ENCODE data around the gene GLMP.

DNA sequence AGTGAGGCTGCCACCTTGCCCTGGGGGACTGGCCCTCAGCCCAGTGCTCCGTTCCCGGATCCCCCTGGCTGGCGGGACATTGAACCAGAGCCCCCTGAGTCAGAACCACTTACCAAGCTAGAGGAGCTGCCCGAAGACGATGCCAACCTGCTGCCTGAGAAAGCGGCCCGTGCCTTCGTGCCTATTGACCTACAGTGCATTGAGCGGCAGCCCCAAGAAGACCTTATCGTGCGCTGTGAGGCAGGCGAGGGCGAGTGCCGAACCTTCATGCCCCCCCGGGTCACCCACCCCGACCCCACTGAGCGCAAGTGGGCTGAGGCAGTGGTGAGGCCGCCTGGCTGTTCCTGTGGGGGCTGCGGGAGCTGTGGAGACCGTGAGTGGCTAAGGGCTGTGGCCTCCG lies 10.0 kb downstream of the GLMP start:
- TF ChIP-seq, protein P1, sequence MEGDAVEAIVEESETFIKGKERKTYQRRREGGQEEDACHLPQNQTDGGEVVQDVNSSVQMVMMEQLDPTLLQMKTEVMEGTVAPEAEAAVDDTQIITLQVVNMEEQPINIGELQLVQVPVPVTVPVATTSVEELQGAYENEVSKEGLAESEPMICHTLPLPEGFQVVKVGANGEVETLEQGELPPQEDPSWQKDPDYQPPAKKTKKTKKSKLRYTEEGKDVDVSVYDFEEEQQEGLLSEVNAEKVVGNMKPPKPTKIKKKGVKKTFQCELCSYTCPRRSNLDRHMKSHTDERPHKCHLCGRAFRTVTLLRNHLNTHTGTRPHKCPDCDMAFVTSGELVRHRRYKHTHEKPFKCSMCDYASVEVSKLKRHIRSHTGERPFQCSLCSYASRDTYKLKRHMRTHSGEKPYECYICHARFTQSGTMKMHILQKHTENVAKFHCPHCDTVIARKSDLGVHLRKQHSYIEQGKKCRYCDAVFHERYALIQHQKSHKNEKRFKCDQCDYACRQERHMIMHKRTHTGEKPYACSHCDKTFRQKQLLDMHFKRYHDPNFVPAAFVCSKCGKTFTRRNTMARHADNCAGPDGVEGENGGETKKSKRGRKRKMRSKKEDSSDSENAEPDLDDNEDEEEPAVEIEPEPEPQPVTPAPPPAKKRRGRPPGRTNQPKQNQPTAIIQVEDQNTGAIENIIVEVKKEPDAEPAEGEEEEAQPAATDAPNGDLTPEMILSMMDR (IDR thresholded peaks at IDR 0.05): no peak
- no peak for TF ChIP-seq EZH2 (IDR thresholded peaks at IDR 0.05; ENCODE audit: borderline replicate concordance, insufficient read depth, low read depth, low read length, poor library complexity, severe bottlenecking)
